Endothelial cell of umbilical vein (primary cell): ENCODE data around the gene SVIL.

Experiments used
- EZH2 ChIP-seq: IDR thresholded peaks from 2 replicates; pipeline ENCODE4 v1.6.1; 2012; ENCODE audit warnings: borderline replicate concordance, low read depth, mild to moderate bottlenecking, moderate library complexity, low read length, inconsistent platforms; ENCODE audit not compliant: severe bottlenecking
- MYC ChIP-seq: IDR thresholded peaks from one replicate; pipeline ENCODE4 v1.6.1; 2011; ENCODE audit warnings: mild to moderate bottlenecking, low read depth, low read length
- POLR2AphosphoS5 ChIP-seq: IDR thresholded peaks from 2 replicates; pipeline ENCODE4 v1.6.1; 2012; ENCODE audit warnings: low read depth, mild to moderate bottlenecking, control low read depth, low read length, moderate library complexity; ENCODE audit not compliant: insufficient read depth
- TF ChIP-seq, protein P1 (sequence below), 2 donors: IDR thresholded peaks; 1 replicate in 1 of 2; 2 replicates in 1 of 2; pipeline ENCODE4 v1.5.1; 2011; ENCODE audit warnings: low read length in 2 of 2, mild to moderate bottlenecking in 2 of 2, moderate library complexity in 2 of 2, control low read depth in 1 of 2, inconsistent platforms in 1 of 2, low read depth in 1 of 2; ENCODE audit not compliant: insufficient read depth in 1 of 2; ENCODE audit errors: extremely low read depth in 1 of 2

GRCh38 chr10:29426420-29426819 lies 208.4 kb downstream of the SVIL start:
- no peak for TF ChIP-seq POLR2AphosphoS5
- TF ChIP-seq, protein P1, sequence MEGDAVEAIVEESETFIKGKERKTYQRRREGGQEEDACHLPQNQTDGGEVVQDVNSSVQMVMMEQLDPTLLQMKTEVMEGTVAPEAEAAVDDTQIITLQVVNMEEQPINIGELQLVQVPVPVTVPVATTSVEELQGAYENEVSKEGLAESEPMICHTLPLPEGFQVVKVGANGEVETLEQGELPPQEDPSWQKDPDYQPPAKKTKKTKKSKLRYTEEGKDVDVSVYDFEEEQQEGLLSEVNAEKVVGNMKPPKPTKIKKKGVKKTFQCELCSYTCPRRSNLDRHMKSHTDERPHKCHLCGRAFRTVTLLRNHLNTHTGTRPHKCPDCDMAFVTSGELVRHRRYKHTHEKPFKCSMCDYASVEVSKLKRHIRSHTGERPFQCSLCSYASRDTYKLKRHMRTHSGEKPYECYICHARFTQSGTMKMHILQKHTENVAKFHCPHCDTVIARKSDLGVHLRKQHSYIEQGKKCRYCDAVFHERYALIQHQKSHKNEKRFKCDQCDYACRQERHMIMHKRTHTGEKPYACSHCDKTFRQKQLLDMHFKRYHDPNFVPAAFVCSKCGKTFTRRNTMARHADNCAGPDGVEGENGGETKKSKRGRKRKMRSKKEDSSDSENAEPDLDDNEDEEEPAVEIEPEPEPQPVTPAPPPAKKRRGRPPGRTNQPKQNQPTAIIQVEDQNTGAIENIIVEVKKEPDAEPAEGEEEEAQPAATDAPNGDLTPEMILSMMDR (IDR thresholded peaks at IDR 0.05; ENCODE audit: extremely low read depth in 1 of 2, insufficient read depth in 1 of 2, low read depth in 1 of 2, low read length in 2 of 2): no peak
- no peak for TF ChIP-seq EZH2
- TF ChIP-seq MYC: no peak
